GM12872 (cell line): ENCODE results near the gene POMGNT1.

Experiments
- CTCF ChIP-seq: IDR thresholded peaks from 3 replicates; pipeline ENCODE4 v1.5.1; 2011; ENCODE audit warnings: low read depth, mild to moderate bottlenecking, low read length, moderate library complexity; ENCODE audit not compliant: insufficient read depth

Gene POMGNT1

GRCh38 chr1:46224966-46225365 is 26.7 kb upstream of the POMGNT1 start:
- no peak for TF ChIP-seq CTCF

GRCh38 chr1:46223472-46223943 is 25.3 kb upstream of the POMGNT1 start:
- peak; percentile 91 for TF ChIP-seq CTCF

GRCh38 chr1:46221749-46222148 is 23.5 kb upstream of the POMGNT1 start:
- no peak for TF ChIP-seq CTCF

GRCh38 chr1:46220808-46221207 is 22.6 kb upstream of the POMGNT1 start:
- TF ChIP-seq CTCF = no peak

- TF ChIP-seq CTCF = no peak
Observed at GRCh38 chr1:46219551-46220520, 21.6 kb upstream of the POMGNT1 start.

GRCh38 chr1:46218443-46218842 is 20.2 kb upstream of the POMGNT1 start:
- TF ChIP-seq CTCF = no peak

GRCh38 chr1:46215504-46215903 is 17.3 kb upstream of the POMGNT1 start:
- no peak for TF ChIP-seq CTCF
